DMS114 treated with DMSO at 0.1 percent for 48 hours (cell line): Measurements from ENCODE around the gene BNIP2.
"Not testable (repeated sequence)": the region's sequence is repeated elsewhere in the genome, so short reads cannot be mapped to it uniquely, and the experiment has no call there.

Experiments
- DNase-seq: peaks from one replicate; lab custom pipeline; 2025; ENCODE audit not compliant: unreplicated experiment; lab: John Stamatoyannopoulos, UW

The BNIP2 gene

DNA sequence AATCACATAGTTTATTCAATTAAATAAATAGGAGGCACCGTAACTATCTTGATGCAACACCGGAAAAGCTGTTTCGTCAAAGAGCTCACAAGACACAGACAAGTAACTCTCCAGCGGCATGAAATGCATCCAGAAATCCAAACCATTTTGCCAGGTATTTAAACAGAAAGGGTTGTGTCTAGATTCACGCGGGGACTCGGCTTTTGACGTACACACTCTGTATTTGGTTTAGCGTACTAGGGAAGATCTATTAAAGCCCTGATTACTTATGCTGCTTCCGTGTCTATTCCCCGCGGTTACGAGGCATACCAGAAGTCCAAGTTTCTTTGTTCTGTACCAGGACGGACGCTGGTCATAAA, 718 bp downstream of the BNIP2 start:
- no peak for DNase-seq

GRCh38 chr15:59687836-59688235, 1.3 kb downstream of the BNIP2 start:
- DNase-seq, result peak; percentile 19

DNA sequence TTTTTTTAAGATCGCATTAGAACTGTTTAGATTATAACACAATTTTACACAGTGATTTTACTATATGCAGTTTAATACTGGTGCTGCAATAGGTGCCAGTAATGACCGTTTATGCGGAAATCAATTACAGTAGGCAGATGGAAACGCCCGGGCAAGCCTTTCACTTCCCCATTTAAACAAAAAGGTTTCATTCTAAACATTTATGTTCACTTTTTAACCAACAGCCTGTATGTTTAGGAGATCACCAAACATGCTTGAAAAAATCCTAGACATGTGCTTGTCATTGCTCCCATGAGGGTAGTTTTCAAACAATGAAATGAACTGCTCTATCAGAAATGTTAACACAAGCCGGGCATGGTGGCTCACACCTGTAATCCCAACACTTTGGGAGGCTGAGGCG, 2.7 kb downstream of the BNIP2 start:
- no peak for DNase-seq

- DNase-seq, result no peak
Observed at GRCh38 chr15:59685737-59686297, 3.3 kb downstream of the BNIP2 start.

DNA sequence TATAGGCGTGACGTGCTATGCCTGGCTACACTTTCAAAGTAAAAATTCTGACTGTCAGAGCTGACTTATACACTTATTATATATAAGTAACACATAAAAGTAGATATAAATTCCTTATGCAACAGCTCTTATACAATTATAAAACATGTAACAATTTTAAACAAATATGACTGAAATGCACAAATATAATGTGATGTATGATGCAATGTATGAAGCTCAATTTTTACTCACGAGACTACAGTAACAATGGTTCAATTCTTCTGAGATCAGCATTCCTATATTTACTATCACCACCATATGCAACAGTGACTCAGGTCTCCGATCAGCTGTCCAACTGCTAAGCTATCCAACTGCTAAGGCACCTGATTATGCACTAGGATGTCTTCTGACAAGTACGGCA, 8.2 kb downstream of the BNIP2 start:
- no peak for DNase-seq

DNA sequence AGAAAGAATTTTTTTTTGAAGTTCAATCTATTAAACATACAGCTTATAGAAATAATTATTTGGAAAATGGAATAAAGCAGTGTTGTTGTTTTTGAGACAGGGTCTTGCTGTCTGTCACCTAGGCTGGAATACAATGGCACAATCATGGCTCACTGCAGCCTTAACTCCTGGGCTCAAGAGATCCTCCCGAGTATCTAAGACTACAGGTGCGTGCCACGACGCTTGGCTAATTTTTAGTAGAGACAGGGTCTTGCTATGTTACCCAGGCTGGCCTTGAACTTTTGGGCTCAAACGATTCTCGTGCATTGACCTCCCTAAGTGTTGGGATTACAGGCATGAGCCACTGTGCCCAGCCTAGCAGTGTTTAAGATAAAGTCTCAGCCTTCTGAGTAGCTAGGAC, 8.8 kb downstream of the BNIP2 start:
- no peak for DNase-seq

DNA sequence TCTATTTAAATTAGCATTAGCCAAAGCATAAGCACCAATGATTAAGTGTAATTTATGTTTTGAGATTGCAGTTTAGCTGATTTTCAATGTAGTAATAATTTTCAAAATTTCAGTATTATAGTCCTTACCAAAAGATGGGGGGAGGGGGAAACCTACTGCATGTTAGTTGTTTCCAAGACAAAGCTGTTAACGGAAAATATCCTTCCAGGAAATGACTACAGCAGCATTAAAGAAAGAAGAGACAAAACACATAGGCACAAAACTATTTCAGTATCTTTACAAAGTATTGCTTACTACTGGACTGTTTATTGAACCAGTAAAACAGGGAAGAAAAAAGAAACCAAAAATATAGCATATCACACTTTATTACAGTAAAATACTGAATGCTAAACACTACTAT, 10.5 kb downstream of the BNIP2 start:
- no peak for DNase-seq

- no peak for DNase-seq
Observed at GRCh38 chr15:59678172-59678571, 10.9 kb downstream of the BNIP2 start.

GRCh38 chr15:59676565-59676964, 12.6 kb downstream of the BNIP2 start:
- DNase-seq, result no peak

DNA sequence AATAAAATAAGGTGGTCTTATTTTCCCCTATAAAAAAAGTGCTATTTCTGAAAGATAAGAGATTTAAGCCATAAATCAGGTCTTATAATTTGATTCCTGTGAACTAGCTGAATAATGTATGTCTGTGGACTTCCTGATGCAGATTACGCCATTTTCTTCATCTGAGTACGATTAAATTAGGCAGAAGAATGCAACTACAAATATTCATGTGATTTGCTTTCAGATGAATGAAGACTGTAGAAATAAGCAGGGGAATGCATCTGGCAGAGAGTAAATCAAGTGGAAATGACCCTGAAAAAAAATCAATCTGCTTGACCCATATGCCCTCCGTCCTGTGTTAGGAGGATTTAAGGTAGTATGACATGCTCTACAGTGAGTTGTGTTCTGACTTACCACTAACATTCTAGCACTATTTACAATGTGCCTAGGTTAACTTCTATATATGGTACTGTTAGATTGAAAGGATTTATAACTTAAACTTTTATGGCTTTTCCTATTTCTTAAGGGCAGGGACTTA, 14.7 kb downstream of the BNIP2 start:
- DNase-seq, result no peak

DNA sequence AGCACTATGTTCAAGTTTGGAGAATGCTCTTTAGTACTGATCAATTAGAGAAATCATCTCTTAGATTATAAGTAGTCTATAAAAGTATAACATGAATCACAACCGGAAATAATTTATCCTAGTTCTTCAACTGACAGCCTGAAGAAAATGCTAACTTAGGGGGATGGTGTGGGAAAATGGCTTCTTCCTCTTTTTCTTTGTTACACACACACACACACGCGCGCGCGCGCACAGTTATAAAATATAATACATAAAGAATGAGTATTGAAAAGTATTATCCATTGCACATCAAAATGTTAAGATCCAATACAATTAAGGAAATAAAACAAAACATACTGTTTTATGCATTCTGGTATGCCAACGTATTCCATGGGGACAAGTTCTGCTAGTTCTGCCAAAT, 20.6 kb downstream of the BNIP2 start:
- no peak for DNase-seq

DNA sequence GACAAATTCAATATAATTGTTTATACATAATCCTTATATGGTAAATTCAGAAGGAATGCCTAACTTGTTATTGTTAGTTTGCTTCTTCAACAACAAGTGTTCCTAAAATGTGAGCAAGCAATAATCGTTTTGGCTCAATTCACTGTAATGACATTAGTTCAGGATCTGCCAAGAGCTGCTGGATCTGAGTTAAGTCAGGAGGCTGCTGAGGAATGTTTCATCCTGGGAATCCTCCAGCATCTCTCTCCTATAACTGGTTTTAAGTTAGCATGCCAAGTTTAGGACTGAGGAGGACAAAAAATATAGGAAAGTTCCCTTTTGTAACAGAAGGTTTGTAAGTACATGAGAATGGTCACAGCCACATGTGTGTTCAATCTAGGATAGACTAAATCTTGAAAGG, 26.9 kb downstream of the BNIP2 start:
- DNase-seq, result no peak

DNA sequence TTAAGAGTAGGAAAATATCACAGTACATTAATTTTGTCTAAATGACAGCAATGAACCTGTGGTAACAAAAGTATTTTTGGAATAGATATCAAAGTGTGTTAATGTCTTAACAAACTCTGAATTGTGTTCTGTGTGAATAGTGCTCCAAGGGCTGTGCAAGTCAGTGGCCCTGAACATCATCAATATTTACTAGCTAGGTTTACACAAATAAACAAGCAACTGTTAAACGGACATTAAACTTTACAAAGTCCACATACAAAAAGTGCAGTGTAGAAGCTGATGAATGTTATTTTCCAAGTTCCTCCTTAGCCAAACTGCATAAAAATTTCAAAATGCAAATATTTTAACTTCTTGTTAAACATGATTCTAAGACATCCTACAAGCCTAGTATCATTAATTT, 29.8 kb downstream of the BNIP2 start:
- DNase-seq, result no peak

DNA sequence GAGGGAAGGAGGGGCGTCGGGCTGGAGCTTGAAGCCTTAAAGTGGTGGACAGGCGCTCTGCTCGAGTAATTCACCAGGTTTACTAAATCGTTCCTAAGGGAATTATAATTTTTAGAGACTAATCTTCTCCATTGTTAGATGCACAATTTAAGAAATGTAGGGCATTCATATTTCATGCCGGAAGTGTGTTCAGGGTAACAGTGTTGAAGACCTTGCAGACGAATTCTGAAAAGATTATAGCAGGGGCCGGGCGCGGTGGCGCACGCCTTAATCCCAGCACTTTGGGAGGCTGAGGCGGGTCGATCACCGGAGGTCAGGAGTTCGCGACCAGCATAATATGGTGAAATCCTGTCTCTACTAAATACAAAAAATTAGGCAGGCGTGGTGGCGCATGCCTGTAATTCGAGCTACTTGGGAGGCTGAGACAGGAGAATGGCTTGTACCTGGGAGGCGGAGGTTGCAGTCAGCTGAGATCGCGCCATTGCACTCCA, 31.4 kb downstream of the BNIP2 start:
- DNase-seq, result no peak

DNA sequence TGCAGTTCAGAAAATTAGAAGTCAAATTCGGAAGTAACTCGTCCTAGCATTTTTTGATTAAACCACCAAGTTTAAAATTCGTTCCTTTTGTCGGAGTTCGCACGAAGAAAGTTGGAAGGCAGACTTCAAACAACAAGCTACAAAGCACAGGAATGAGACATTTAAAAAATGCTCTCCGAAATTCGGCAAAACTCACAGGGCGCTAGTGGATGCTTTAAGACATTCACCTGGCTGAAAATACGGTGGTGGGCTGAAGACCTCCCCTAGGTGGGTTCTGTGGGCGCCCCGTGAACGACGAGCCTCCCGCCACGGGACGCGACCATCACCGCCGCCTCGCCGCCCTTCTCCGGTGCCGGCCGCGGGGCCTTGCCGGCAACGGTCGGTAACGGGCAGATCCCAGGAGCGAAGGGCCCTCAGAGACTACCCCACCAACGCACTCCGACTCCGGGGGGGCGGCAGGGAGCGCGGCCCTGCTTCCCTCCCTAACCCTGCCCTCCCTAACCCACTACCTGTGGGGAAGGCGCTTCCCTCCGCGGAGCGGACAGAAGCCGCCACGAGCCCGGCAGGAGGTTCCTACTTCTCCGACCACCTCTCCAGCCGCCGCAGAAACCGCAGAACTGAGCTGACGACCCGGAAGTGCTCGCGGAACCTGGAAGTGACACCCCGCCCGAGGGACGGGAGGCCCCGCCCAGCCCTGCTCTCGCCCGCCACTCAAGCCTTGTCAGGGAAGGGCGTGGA, 32.1 kb downstream of the BNIP2 start, which contains the start of gene GTF2A2:
Gene GTF2A2 (minus strand): TSS at position 619 of the 738 bp plus-strand sequence. CDS start 5,238 bp downstream, outside the sequence.
- DNase-seq, result peak; percentile 95

DNA sequence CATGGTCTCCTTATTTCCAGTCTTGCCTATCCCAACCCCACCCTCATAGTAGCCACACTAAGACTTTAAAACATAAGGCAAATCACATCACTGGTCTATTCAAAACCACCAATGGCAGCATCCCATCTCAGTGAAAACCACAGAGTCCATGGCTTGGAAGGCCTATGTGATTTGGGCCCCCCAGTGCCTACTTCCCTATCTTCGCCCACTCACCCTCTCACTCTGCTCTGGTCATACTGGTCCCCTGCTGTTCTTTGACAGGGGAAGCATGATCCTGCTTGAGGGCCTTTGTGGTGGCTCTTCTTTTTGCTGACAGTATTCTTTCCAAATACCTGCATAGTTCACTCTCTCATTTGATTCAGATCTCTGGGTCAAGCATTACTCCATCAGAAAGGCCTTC, 35.1 kb downstream of the BNIP2 start:
- DNase-seq, result no peak

DNA sequence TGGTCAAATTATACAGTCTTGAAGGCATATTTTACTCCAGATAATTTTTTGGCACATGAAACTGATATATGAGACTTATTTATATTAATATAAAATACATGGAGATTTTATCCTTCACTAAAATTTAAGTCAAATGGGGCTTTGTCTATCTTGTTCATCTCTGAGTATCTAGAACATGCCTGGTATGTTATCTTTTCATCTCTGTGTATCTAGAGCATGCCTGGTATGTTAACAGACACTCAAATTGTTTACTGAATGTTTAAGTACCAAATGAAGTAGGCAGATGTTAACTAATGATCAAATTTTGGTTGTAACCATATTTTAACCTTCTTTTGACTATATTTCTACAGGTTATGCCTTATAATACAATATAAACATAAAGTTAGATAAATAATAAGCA, 39.5 kb downstream of the BNIP2 start:
- DNase-seq, result no peak

DNA sequence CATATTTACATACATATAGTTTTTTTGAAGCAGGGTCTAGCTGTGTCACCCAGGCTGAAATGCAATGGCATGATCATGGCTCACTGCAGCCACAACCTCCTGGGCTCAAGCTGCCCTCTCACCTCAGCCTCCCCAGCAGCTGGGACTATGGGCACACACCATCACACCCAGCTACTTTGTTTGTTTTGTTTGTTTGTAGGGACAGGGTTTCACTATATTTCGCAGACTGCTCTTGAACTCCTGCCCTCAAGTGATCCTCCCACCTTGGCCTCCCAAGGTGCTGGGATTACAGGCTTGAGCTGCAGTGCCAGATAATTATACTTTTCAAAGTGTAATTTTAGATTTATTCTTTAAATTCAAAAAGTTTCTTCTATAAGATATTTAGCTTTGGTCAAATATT, 42.0 kb downstream of the BNIP2 start:
- DNase-seq, result no peak

- DNase-seq, result no peak
Observed at GRCh38 chr15:59646277-59646676, 42.8 kb downstream of the BNIP2 start.

DNA sequence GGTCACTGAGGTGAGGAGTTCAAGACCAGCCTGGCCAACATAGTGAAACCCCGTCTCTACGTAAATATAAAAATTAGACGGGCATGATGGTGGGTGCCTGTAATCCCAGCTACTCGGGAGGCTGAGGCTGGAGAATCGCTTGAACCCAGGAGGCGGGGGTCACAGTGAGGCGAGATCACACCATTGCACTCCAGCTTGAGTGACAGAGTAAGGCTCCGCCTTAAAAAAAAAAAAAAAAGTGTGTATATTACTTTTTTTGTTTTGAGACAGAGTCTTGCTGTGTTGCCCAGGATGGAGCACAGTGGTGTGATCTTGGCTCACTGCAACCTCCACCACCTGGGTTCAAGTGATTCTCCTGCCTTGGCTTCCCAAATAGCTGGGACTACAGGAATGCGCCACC, 43.3 kb downstream of the BNIP2 start:
- DNase-seq, result not testable (repeated sequence)

DNA sequence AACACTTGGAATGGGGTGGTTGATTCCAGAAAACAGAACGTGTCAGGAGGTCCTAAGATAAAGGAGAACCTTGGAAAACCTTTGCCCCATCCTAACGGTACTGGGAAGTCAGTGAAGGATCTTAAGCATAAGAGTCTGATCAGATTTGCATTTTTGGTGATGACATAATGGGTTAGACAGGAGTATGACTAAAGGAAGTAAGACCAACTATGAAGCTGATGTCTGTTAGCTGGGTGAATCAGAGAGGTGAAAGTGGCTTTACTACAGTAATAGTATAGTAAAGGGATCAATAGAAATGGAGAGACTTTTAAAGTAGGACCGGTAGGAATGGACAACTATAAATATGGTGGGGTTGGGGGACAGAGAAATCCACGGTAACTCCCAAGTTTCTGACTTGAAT, 44.4 kb downstream of the BNIP2 start:
- no peak for DNase-seq

DNA sequence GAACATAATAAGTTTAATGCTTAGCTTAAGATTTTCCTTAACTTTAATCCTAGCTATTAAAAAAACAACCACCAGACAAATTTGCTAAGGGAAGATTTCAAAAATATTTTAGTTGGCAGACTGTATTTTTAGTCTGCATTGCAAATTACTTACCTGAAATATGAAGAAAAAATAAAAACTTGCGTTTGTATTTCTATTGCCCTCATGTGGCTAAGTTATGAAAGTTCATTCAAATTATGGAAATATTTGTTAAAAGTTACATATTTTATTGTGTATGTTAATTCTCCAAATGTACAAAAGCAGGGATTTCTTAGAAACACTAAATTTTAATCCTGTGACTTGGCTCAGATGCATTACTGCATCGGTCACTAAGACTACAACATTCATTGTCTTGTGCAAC, 46.8 kb downstream of the BNIP2 start:
- DNase-seq, result no peak

DNA sequence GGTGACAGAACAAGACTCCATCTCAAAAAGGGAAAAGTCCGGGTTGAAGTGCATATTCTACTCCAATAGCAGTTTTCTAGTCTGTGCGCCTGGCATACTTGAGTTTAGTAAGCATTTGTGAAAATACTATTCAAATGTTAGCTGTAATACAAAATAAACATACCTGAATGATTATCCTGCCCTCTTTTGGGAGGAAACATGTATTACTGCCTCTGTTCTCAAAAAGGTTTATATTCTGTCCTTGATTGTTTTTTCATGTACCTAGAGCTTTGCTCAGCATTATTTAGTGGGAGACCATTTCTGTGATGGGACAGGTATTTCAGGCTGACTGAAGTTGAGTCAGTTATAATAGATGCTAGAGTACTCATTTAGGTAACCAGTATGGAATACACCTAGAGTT, 51.6 kb downstream of the BNIP2 start:
- DNase-seq, result not testable (repeated sequence)
